Skeletal muscle cell (primary cell): ENCODE measurements around the gene MOCOS.

Experiments used
- DNase-seq: peaks from one replicate; pipeline ENCODE4 v3.0.0-alpha.2; 2010; ENCODE audit warnings: low read depth
- H3K4me3 ChIP-seq: 2 replicates; pipeline ENCODE4 v1.5.1; 2011; ENCODE audit warnings: low read depth, mild to moderate bottlenecking, control low read depth, low read length, moderate library complexity

The MOCOS gene

GRCh38 chr18:36297417-36298125 is 110.3 kb downstream of the MOCOS start, which contains the start of gene FHOD3:
Gene FHOD3, plus strand, starts transcription at chr18:36297713. Its CDS starts 123 bp downstream, at chr18:36297836.
- no peak for DNase-seq
- H3K4me3 ChIP-seq, result peak within 1 kb of the TSS; percentile 62

- no peak for DNase-seq
- peak overlapping the region; percentile 62 for H3K4me3 ChIP-seq
Observed at GRCh38 chr18:36298126-36298741, 110.9 kb downstream of the MOCOS start.

DNA sequence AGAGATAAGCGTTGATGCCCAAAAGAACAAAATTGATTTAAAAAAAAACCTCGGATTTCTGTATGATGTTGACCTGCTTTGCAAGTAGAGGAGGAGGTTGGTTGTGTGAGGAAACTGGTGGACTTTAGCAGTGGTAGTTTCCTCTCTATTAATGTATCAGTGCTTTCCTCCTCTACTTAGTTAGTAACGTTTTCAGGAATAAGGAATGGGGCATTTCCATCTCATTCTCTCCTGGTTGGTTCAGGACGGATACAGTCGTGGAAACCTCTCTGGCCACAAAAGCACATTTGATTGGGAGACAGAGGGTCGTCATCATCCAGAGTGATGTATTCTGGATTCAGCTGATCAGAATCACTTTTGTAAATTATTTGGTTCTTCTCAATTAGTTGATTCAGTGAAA is 111.7 kb downstream of the MOCOS start:
- H3K4me3 ChIP-seq, result no peak overlapping the region
- no peak for DNase-seq

GRCh38 chr18:36300211-36300610 is 112.9 kb downstream of the MOCOS start:
- DNase-seq, result no peak
- H3K4me3 ChIP-seq, result no peak overlapping the region

- H3K4me3 ChIP-seq, result no peak overlapping the region
- no peak for DNase-seq
Observed at GRCh38 chr18:36301884-36302283, 114.6 kb downstream of the MOCOS start.

DNA sequence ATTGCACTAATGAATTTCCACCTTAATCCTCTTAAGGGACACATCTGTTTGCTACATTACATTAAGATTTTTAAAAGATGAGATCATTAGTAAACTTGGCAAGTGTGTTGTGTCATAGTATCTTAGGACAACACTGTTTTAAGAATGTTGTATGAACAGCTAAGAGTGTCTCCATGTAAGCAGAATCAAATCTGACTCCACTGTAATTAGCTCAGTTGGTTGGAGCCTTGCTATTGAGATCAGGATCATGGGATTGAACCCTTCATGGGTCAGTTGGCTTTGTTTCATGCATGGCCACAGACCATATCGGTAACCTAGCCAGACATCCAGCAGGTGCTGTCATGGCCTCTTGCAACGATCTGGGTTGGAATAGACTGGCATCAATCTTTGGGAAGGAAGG is 115.4 kb downstream of the MOCOS start:
- no peak for DNase-seq
- no peak overlapping the region for H3K4me3 ChIP-seq

DNA sequence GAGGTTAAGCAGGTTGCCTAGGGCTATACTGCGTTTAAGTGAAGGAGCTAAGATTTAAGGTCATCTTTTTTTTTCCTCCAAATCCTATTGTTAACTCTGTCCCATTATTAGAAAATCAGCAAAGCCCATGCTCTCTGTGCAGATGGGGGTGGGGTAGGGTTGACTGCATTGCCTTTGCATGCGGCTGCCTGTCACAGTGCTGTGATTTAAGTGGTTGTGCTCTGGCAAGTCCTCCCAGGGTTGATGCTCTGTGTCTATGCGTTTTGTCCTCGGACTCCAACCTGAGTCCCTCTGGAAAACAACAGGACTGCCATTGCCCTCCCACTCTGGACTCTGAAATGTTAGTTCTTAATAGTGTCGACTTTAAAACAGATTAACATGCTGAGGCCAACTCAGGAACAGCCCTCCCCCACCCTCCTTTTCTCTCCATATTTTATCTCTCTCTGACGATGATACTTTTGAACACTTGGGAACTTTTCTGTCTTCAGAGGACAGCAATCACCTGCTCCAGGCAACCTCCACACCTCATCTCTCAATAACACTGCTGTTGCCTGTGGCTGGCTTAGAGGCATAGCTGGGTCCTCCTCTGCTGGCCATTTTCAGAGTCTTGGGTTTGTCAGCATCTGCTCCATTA is 116.0 kb downstream of the MOCOS start:
- H3K4me3 ChIP-seq, result no peak overlapping the region
- no peak for DNase-seq

GRCh38 chr18:36304723-36305122 is 117.4 kb downstream of the MOCOS start:
- no peak for DNase-seq
- no peak overlapping the region for H3K4me3 ChIP-seq

GRCh38 chr18:36305375-36305774 is 118.1 kb downstream of the MOCOS start:
- H3K4me3 ChIP-seq, result no peak overlapping the region
- no peak for DNase-seq

DNA sequence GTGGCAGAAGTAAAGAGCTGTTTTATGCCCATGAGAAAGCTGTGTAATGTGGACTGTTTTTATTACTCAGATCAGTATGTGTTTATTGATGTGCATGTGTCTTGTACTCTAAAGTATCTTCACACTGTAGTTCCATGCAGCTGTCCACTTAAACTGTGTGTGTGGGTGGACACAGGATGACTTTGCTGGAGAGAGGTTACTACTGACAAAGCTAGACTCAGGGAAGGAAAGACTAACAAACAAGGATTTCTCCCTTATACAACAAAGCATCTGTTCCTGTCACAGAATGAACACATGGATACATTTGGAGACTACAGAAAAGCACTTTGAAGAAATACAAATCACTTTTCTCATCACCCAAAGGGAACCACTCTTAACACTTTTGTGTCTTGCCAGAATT is 120.2 kb downstream of the MOCOS start:
- peak; percentile 76 for DNase-seq
- H3K4me3 ChIP-seq, result no peak overlapping the region

DNA sequence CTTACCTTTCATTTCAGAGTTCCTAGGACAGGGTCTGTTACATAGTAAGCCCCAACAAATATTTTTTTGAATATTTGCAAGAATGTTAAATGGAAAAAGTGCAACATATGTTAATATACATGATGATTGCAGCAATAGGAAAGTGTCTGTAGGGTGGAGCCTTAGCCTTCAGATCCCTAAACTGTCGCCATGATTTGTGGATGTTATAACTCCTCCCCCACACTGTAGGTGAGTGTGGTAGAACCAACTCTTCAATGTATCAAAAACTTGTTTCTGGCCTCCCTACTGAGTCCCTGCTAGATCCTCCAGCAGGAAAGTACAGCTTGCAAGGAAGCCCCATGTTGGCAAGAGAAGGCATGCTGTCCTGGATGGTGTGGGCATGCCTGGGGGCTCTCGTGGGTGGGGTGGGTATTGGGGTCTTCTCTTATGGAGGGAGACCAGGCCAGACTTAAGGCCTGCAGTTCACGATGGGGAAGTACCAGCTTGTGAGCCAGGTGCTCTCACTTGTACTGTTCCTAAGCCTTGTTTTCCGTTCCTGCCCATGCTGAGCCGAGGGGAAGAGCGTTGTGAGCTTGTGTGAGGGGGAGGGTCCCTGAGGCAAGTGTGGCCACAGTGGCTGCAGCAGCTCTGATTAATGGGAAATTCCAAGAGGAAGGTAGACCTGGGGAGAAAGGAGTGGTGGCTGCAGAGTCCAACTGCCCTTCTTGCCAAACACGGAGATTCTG is 121.6 kb downstream of the MOCOS start:
- DNase-seq, result no peak
- H3K4me3 ChIP-seq, result no peak overlapping the region

GRCh38 chr18:36309436-36310391 is 122.4 kb downstream of the MOCOS start:
- H3K4me3 ChIP-seq, result no peak overlapping the region
- DNase-seq, result peak; percentile 99

DNA sequence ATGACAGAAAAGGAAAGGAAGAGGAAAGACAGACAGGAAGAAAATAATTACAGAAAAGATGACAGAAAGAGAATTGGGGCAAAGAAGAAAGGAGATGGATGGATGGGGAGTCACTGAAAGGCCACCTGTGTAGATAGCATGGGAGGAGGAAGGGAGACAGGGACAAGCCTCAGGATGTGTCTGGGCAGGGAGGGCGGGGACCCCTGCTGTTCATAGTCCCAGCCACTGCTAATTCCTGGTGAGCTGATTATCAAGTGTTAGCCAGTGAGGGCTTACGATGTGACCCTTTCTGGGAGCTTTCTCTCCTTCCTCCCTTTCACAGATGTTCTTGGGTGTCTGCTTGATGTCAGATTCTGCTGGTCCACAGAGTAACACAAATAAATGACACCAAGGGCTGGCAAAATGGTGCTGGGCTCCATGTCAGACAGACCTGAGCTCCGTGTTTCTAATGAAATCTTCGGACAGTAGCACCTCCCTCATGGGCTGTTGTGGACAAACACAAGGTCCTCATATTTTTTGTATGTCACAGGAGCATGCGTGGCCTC is 123.8 kb downstream of the MOCOS start:
- no peak overlapping the region for H3K4me3 ChIP-seq
- DNase-seq, result no peak

- H3K4me3 ChIP-seq, result no peak overlapping the region
- no peak for DNase-seq
Observed at GRCh38 chr18:36312806-36313395, 125.6 kb downstream of the MOCOS start.

- DNase-seq, result peak; percentile 72
- H3K4me3 ChIP-seq, result no peak overlapping the region
Observed at GRCh38 chr18:36314098-36314497, 126.8 kb downstream of the MOCOS start.

DNA sequence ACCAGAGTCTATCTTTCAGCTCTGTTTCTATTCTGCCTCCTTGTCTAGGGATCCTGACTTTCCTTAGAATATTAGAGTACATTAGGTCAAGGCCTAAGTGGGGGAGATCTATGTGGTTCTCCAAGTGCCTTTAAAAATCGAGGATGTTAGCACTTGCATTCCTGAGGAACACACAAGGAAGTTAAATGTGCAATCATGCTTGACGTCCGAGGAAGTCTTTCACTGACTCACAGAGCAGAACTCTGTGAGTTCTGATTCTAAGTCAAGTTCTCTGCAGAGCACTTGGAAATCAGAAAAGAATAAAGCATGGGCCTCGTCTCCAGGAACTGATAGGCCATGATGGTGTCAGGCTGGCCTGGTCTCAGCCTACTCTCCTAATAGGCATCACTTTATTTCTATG is 127.5 kb downstream of the MOCOS start:
- no peak overlapping the region for H3K4me3 ChIP-seq
- peak; percentile 94 for DNase-seq

DNA sequence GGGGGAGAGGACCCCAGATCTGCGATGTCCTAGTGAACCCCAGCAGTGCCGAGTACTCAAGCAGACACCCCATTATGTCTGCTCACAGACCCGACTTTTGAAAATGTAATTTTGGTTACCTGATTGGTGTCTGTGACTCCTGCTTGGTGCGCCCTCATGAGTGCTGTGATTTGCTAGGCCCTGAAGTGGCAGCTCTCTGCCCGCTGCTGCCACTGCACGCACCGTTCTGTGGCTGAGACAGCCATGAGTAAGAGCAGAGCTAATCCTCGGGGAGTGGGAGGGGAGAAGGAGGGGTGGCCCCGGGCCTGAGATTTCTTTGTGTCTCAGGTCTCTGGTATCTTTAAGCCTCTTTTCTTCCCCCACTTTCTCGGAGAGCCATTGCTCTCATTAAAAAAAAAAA is 128.4 kb downstream of the MOCOS start:
- H3K4me3 ChIP-seq, result no peak overlapping the region

DNA sequence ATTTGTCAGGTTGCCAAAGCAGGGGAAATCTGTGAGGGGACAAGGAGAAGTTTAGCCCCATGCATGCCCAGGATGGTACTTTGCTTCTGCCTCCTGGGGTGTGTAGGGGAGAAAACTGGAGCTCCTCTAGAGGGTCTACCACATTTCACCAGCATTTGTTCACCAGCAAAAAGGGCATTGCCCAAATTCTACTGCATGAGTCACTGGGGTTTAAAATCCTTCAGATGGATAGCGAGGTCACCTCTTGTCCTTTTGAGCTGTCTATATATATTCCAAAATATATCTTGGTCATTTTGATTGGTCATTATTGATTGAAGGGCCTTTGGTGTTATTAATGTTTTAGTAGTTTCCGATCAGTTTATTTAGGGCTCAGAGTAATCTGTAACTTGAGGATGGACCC is 128.9 kb downstream of the MOCOS start:
- no peak overlapping the region for H3K4me3 ChIP-seq
- DNase-seq, result no peak

More for the DNA sequence above, 128.4 kb downstream of the MOCOS start:
- no peak for DNase-seq
